HG02763 (cell line): Measurements from ENCODE around the gene NR1D1.
"Not testable (repeated sequence)": the region's sequence is repeated elsewhere in the genome, so short reads cannot be mapped to it uniquely, and the experiment has no call there.

ENCODE experiments used
- ATAC-seq: cut with Tn5 transposase; IDR thresholded peaks from one replicate; pipeline ENCODE4 v1.9.1; 2021; ENCODE audit warnings: mild to moderate bottlenecking, moderate library complexity; ENCODE audit not compliant: unreplicated experiment

The NR1D1 gene

GRCh38 chr17:40100419-40100668, at the start of gene NR1D1:
Gene NR1D1 (minus strand): TSS chr17:40100589. CDS start chr17:40100094, 495 bp downstream.
- no peak for ATAC-seq

- no peak for ATAC-seq
Measured at GRCh38 chr17:40148527-40148926, 48.1 kb upstream of the NR1D1 start.

GRCh38 chr17:40145476-40145875, 45.1 kb upstream of the NR1D1 start:
- no peak for ATAC-seq

DNA sequence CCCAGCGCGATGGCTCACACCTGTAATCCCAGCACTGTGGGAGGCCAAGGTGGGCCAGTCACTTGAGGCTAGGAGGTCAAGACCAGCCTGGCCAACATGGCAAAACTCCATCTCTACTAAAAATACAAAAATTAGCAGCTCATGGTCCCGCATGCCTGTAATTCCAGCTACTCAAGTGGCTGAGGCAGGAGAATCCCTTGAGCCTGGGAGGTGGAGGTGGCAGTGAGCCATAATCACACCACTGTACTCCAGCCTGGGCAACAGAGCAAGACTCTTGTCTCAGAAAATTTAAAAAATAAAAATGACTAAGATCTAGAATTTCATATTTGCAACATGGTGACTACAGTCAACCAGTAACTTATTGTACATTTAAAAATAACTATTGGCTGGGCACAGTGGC, 42.8 kb upstream of the NR1D1 start:
- ATAC-seq, result not testable (repeated sequence)

- ATAC-seq, result peak; percentile 7
Measured at GRCh38 chr17:40139566-40140058, 39.2 kb upstream of the NR1D1 start.

DNA sequence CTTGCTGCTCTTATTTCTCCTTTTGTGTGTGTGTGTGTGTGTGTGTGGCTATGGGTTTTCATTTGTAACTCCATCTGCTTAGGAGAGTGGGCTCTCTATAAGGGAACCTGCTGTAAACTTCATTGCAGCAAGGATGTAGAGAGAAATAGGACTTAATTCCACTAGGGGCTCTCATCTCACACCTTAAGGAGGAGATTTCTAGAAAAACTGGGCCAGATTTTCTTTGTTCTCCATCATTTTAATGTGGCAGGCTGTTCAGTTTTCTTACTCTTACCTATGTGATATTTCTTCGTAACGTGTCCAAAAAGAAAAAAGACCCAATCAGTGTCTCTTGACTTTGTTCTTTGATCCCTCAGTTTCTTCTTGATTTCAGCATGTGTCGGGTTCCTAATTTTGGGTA, 35.4 kb upstream of the NR1D1 start:
- ATAC-seq, result no peak

DNA sequence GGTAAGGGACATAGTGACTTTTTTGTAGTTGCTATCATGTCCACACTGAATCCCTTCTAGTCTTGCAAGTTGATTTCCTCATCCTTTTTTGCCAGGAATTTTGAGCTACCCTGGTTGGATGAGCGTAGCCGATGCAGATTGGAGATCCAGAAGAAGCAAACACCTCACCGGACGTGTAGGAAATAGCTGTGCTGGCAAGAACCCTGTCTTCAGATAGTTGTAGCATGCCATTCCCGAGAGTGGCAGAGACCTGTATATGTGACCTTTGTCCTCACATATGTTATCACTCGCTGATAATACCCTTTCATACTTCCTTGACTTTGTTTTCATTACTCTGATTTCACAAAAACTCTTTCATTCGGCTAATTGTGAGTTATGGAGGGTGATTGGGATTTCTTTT, 33.8 kb upstream of the NR1D1 start:
- ATAC-seq, result no peak

DNA sequence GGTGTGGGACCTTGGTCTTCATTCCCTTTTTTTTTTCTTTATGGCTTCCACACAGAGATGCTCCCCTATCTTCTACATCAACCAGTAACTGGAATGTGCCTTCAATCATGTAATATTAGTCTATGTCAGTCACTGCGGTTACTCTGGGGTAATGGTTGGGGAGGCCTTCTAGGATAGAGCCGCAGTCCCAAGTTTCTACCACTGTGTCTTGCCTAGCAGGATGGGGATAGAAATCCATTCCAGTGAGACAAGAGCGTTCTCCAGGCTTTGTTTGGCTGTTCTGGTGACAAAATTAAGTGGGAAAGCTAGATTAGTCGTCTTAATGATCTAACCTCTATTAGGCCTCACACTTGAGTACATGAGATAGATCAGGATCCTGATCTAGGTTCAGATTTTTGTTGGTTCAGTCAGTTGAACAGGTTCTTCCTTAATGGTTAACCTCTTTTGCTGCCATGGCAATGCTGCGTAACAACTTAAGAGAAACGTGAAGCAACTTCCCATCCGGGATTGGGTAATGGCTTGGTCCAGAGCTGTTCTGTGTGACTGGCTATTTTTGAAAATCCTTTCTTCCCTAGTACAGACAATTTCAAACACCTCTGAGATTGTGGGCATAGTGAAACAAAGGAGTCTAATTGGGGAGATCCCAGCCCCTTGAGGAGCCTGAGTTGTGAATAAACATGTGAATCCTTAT, 30.1 kb upstream of the NR1D1 start:
- ATAC-seq, result no peak

GRCh38 chr17:40129498-40129897, 29.1 kb upstream of the NR1D1 start:
- ATAC-seq, result no peak

DNA sequence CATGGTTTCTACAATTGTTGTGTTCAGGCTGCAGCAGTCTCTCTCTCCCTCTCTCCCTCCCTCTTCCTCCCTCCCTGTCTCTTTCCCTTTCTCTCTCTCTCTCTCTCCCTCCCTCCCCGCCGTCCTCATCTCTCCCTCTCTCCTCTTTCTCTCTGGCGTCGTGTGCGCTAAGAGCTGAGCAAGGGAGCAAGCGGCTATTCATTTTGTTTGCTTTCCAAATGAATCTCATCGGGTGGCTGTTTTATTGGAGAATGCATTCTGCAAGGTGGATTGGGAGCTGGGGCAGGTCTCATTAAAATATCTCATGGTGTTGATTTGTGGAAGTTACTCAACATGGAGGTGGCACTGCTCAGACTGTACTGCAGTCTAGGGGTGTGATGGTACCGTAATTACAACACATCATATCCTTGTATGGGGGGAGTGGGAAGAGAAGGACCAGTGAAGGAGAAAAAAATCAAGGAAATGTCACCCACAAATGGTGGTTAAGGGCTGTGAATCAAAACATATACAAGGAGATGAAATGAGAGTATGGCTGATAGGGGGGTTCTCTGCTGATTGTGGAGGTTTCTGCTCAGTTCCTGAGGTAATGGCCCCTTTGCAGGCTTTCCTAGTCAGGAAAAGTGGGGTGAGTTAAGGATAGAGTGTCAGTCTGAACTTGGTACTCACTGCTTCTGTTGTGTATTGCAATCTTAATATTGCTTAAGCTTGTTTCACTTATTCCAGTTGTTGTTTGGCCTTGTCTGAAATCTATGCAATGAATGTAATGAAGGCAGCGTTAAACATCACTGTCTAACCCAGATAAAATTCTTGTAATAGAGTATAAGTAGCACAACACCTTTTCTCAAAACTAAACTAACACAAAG, 24.1 kb upstream of the NR1D1 start:
- no peak for ATAC-seq

- no peak for ATAC-seq
Measured at GRCh38 chr17:40123811-40124114, 23.4 kb upstream of the NR1D1 start.

- ATAC-seq, result peak; percentile 18
Measured at GRCh38 chr17:40122999-40123810, 22.8 kb upstream of the NR1D1 start.

DNA sequence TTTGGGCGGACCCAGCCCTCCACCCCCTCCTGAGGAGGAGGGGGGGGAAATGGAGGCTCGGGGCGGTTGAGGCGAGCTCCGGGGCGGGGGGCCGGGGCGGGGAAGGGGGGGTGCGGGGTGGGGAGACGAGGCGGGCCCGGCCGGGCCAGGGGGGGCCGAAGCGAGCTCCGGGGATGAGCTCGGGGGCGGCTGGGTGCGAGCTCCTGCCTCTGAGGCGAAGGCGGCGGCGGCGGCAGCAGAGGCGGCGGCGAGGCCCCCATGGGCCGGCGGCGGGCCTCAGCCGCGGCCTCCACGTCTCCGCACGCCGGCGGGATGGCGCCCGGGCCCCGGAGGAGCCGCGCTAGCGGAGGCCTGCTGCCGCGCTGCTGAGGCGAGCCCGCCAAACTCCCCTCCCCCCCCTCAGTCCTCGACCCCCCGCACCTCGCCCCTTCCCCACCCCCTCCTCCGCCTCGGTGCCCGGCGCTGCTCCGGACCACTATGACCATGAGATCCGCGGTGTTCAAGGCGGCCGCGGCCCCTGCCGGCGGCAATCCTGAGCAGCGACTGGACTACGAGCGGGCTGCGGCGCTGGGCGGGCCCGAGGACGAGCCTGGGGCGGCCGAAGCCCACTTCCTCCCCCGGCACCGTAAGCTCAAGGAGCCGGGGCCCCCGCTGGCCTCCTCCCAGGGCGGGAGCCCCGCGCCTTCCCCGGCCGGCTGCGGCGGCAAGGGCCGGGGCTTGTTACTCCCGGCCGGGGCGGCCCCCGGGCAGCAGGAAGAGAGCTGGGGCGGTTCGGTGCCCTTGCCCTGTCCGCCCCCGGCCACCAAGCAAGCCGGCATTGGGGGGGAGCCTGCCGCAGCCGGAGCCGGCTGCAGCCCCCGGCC, 22.0 kb upstream of the NR1D1 start:
- peak; percentile 37 for ATAC-seq

GRCh38 chr17:40121181-40122135, 21.1 kb upstream of the NR1D1 start, which contains the start of gene MSL1:
Gene MSL1 (plus strand): TSS chr17:40121971. CDS start chr17:40122613, 642 bp downstream.
- ATAC-seq, result peak; percentile 50

DNA sequence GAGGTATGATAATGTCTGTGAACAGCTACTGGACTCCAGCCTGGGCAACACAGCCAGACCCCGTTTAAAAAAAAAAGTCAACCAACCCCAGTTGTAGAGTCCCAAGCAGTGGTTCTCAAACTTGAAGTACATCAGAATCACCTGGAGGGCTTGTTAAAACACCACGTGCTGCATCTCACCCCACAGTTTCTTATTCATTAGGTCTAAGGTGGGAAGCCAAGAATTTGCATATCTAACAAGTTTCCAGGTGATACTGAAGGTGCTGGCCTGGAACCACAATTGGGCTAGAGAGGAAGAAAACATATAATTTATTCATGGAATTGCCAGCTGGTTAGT, 14.7 kb upstream of the NR1D1 start:
- ATAC-seq, result no peak

- ATAC-seq, result no peak
Measured at GRCh38 chr17:40113907-40114245, 13.5 kb upstream of the NR1D1 start.

- ATAC-seq, result peak; percentile 78
Measured at GRCh38 chr17:40113110-40113906, 12.9 kb upstream of the NR1D1 start.

GRCh38 chr17:40112718-40113109, 12.3 kb upstream of the NR1D1 start:
- no peak for ATAC-seq

DNA sequence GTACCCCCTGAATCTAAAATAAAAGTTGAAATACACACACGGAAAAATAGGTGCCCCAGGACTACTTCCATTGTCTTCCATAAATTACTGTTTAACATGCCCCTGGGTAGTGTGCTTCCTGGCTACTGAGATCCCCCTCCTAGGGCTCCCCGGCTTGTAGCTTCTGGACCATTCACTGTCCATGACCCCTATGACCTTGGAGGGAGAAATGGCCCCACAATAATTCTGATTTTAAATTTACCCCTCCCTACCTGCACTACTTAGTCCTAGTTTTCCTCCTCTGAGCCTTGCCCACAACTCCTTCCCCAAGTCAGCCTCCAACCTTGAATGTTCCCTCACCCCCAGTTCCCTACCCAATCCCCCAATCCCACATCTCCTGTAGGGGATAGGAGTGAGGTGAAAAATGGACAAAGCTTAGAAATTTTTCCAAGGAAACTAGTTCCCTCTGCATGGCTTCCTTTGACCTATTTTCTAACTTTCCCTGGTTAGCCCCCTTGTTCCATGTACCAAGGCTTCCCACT, 11.9 kb upstream of the NR1D1 start:
- ATAC-seq, result no peak
